ENCODE measurements around the gene GLIS1.

Gene GLIS1

DNA sequence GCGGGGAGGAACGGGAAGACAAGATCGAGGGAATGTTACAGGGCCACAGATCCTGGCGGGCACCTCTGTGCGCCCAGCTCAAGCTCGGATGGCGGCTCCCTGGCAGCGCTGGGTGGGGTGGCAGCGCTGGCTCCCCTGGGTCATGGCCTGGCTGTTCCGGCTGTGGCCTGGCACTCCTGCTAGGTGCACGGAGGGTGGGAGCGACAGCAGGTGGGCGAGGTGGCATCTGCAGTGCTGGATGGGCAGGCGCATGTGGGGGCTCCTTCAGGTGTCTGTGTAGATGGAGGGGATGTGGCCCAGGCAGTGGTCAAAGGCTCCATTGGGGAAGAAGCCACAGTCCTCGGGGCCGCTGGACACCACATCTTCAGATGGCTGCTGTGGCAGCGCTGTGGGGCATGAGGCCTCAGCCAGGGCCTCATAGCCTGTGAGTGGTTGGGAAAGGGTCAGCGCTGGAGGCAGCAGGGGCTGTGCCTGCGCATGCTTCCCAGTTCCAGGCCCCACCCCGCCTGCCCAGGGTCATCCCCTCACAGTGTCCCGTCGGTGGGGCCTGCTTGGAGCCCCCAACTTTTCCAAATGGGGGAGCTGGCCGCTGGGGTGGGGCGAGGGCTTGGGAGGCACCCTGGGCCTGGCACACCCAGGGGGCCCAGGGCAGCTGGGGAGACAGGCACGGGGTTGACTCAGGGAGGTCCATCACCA is 232.5 kb downstream of the GLIS1 start:
- no peak for DNase-seq (ENCODE audit: extremely low read depth, low read depth)
- H3K4me3 ChIP-seq (replicated peaks; ENCODE audit: low read depth, low read length) = no peak overlapping the region
- TF ChIP-seq, protein P1, sequence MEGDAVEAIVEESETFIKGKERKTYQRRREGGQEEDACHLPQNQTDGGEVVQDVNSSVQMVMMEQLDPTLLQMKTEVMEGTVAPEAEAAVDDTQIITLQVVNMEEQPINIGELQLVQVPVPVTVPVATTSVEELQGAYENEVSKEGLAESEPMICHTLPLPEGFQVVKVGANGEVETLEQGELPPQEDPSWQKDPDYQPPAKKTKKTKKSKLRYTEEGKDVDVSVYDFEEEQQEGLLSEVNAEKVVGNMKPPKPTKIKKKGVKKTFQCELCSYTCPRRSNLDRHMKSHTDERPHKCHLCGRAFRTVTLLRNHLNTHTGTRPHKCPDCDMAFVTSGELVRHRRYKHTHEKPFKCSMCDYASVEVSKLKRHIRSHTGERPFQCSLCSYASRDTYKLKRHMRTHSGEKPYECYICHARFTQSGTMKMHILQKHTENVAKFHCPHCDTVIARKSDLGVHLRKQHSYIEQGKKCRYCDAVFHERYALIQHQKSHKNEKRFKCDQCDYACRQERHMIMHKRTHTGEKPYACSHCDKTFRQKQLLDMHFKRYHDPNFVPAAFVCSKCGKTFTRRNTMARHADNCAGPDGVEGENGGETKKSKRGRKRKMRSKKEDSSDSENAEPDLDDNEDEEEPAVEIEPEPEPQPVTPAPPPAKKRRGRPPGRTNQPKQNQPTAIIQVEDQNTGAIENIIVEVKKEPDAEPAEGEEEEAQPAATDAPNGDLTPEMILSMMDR (IDR thresholded peaks at IDR 0.05; ENCODE audit: low read depth, low read length, missing control alignments) = no peak

DNA sequence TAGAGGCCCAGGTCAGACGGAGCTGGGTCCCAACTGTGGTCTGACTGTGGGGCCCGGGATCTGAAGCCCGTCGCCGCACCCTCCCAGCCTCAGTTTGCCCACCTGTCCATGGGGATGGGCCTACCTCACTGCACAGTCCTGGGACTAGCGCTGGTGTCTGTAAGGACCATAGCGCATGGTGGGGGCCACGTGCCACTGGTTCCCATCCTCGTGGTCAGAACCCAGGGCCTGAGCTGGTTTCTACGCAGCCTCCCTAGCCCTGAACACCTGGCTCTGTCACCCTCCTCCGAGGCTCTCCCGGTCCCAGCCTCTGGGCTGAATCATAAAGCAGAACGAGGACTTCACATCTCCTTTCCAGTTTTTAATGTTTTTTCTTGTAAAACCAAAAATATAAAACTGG is 233.1 kb downstream of the GLIS1 start:
- TF ChIP-seq, protein P1 (IDR thresholded peaks at IDR 0.05; ENCODE audit: low read depth, low read length, missing control alignments) = no peak
- DNase-seq (ENCODE audit: extremely low read depth, low read depth) = no peak
- H3K4me3 ChIP-seq (replicated peaks; ENCODE audit: low read depth, low read length) = no peak overlapping the region

DNA sequence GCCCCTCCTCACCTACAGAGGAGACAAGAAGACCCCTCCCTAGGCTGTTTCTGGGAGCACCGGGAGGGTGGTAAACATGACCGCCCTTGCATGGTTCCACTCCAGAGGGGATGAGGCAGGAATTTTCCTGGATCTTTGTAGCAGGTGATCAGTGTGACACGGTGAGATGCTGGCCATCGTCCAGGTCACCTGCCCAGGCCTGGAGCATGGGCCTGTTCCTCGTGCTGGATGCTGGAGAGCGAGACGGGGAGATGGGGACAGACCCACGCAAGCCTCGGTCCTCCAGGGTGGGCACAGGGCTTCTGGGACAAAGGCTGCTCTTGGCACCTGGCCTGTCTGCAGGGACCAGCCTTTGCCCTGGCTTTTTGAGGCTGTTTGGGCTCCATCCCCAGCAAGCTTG is 233.6 kb downstream of the GLIS1 start:
- TF ChIP-seq, protein P1 (IDR thresholded peaks at IDR 0.05; ENCODE audit: low read depth, low read length, missing control alignments) = no peak
- no peak for DNase-seq (ENCODE audit: extremely low read depth, low read depth)

DNA sequence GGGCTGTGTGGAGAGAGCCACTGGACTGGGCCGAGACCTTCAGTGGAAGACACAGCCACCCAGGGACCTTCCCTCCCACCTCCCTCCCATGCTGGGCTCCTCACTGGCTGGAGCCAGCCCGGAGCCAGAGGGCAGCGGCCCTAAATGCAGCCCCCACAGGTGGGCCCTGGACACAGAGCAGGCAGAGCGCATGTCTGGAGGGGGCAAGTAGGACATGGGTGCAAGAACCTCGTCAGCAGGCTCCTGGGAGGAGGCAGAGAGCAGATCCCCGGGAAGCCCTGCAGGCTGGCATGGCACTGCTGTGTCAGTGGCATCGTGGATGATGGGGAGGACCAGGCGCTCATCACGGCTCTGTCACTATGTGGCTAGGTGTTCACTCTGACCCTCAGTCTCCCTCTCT is 234.1 kb downstream of the GLIS1 start:
- no peak for DNase-seq (ENCODE audit: extremely low read depth, low read depth)
- TF ChIP-seq, protein P1 (IDR thresholded peaks at IDR 0.05; ENCODE audit: low read depth, low read length, missing control alignments) = no peak
- no peak overlapping the region for H3K4me3 ChIP-seq (replicated peaks; ENCODE audit: low read depth, low read length)

More for the DNA sequence above, 233.6 kb downstream of the GLIS1 start:
- H3K4me3 ChIP-seq (replicated peaks; ENCODE audit: low read depth, low read length) = no peak overlapping the region

DNA sequence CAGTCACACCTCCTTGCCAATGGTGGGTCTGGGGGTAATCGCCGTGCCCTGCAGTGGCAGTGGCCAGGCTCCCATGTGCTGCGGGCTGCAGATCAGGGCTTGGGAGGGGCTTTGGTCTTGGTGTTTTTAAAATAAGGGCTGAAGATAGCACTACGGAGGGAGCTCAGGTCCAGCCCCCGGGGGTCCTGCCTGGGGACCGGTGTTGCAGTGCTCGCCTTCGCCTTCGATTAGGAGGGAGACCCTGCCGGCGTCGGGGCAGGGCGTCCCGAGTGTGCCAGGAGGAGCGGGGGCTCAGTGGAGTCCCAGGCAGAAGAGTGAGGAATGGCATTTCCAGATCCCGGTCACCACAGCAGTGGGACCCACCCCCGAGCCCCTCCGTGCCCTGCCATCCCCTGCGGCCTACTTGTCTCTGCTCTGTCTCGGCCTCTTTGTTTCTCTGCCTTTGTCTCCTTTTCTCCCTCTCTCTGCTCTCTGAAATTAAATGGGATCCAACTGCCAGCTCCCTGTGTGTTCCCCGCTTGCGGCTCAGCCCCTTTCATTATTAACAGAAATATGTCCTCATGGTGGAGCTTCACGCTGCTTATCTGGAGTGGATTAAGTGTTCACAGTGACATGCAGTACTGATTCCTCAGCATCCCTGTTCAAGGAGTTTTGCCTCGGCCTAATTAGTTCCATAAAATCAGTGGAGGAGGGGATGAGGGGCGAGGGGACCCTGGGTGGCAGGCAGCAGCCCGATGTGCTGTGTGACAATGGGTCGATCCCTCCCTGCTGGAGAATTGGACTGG is 235.3 kb downstream of the GLIS1 start:
- TF ChIP-seq, protein P1 (IDR thresholded peaks at IDR 0.05; ENCODE audit: low read depth, low read length, missing control alignments) = no peak
- no peak overlapping the region for H3K4me3 ChIP-seq (replicated peaks; ENCODE audit: low read depth, low read length)
- DNase-seq (ENCODE audit: extremely low read depth, low read depth) = no peak

DNA sequence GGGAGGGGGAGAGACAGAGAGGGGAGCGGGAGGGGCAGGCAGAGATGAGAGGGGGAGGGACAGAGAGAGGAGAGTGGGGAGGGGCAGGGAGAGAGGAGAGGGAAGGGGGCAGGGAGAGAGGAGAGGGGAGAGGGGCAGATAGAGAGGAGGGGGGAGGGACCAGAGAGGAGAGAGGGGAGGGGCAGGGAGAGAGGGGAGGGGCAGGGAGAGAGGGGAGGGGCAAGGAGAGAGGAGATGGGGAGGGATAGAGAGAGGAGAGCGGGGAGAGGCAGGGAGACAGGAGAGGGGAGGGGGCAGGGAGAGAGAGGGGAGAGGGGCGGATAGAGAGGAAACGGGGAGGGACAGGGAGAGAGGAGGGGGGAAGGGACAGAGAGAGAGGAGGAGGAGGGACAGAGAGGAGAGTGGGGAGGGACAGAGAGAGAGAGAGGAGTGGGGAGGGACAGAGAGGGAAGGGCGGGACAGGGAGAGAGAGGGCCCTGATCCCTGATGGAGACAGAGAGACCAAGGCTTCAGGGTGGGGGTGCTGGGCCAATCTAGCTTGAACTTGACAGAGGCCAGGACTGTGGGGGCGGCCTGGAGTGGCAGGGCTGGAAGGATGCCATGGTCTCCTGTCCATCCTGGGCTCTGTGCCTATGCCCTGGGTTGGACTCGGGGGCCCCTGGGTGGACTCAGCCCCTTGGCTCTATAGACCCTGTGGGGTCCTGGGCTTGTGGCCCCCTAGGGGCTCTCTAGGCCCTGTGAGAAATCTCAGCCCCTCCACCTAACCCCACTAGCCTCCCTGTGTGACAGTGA is 236.1 kb downstream of the GLIS1 start:
- H3K4me3 ChIP-seq (replicated peaks; ENCODE audit: low read depth, low read length) = no peak overlapping the region
- TF ChIP-seq, protein P1 (IDR thresholded peaks at IDR 0.05; ENCODE audit: low read depth, low read length, missing control alignments) = no peak
- no peak for DNase-seq (ENCODE audit: extremely low read depth, low read depth)

Measured in HFF-Myc (cell line).